Neuronal stem cell (in vitro differentiated cells): ENCODE measurements around the gene LDB2.

Source experiments
- DNase-seq: peaks from one replicate; pipeline ENCODE4 v3.0.0-alpha.2; 2013; ENCODE audit warnings: low spot score
- H2AFZ ChIP-seq: one replicate; pipeline ENCODE4 v1.6.1; 2013; ENCODE audit warnings: mild to moderate bottlenecking, low read length, inconsistent platforms
- H2AK5ac ChIP-seq: 2 replicates; pipeline ENCODE4 v1.6.1; 2013; ENCODE audit warnings: low read depth, mild to moderate bottlenecking, inconsistent platforms, low read length, moderate library complexity, mixed read lengths
- H2BK120ac ChIP-seq: 2 replicates; pipeline ENCODE4 v1.6.1; 2013; ENCODE audit warnings: low read depth, mild to moderate bottlenecking, inconsistent platforms, low read length, moderate library complexity, mixed read lengths
- H2BK12ac ChIP-seq: one replicate; pipeline ENCODE4 v1.6.1; 2013; ENCODE audit warnings: low read length, inconsistent platforms
- H2BK15ac ChIP-seq: 2 replicates; pipeline ENCODE4 v1.6.1; 2013; ENCODE audit warnings: mild to moderate bottlenecking, low read length, inconsistent platforms, mixed read lengths
- H2BK5ac ChIP-seq: one replicate; pipeline ENCODE4 v1.6.1; 2013; ENCODE audit warnings: inconsistent platforms, mild to moderate bottlenecking, low read length, moderate library complexity
- H3K14ac ChIP-seq: one replicate; pipeline ENCODE4 v1.6.1; 2013; ENCODE audit warnings: low read length, inconsistent platforms
- H3K18ac ChIP-seq: 2 replicates; pipeline ENCODE4 v1.6.1; 2013; ENCODE audit warnings: low read length, inconsistent platforms
- H3K23ac ChIP-seq: 2 replicates; pipeline ENCODE4 v1.6.1; 2013; ENCODE audit warnings: low read depth, mild to moderate bottlenecking, mixed read lengths, low read length, inconsistent platforms; ENCODE audit not compliant: poor library complexity
- H3K27ac ChIP-seq: replicated peaks from 3 replicates; pipeline ENCODE4 v1.5.1; 2013; ENCODE audit warnings: low read length, inconsistent platforms
- H3K27me3 ChIP-seq, 3 experiments: 2 replicates each; pipeline ENCODE4 v1.6.1; 2013; ENCODE audit warnings: low read length in 3 of 3, mild to moderate bottlenecking in 2 of 3, inconsistent platforms in 1 of 3, low read depth in 1 of 3, mixed read lengths in 1 of 3, moderate library complexity in 1 of 3; ENCODE audit not compliant: control insufficient read depth in 3 of 3, insufficient read depth in 3 of 3
- H3K36me3 ChIP-seq, 2 donors: replicated peaks in 1 of 2; 2 replicates each; pipeline ENCODE4 v1.6.1; 2013; ENCODE audit warnings: low read length in 2 of 2; ENCODE audit not compliant: control insufficient read depth in 2 of 2, insufficient read depth in 2 of 2
- H3K4ac ChIP-seq: 2 replicates; pipeline ENCODE4 v1.6.1; 2013; ENCODE audit warnings: inconsistent platforms, mild to moderate bottlenecking, low read length, moderate library complexity
- H3K4me1 ChIP-seq, 2 donors: 1 replicate in 1 of 2; 2 replicates in 1 of 2; pipeline ENCODE4 v1.6.1; 2013; ENCODE audit warnings: low read length in 2 of 2, low read depth in 1 of 2; ENCODE audit not compliant: control insufficient read depth in 2 of 2, insufficient read depth in 1 of 2
- H3K4me2 ChIP-seq: one replicate; pipeline ENCODE4 v1.6.1; 2013; ENCODE audit warnings: mild to moderate bottlenecking, low read length, inconsistent platforms; ENCODE audit not compliant: insufficient read depth, poor library complexity, severe bottlenecking
- H3K4me3 ChIP-seq, 2 donors: 2 replicates each; pipeline ENCODE4 v1.5.1; 2013; ENCODE audit warnings: low read length in 2 of 2, mild to moderate bottlenecking in 2 of 2, inconsistent platforms in 1 of 2, moderate library complexity in 1 of 2
- H3K79me1 ChIP-seq: one replicate; pipeline ENCODE4 v1.6.1; 2013; ENCODE audit warnings: low read depth, mild to moderate bottlenecking, inconsistent platforms, low read length, moderate library complexity
- H3K9ac ChIP-seq: one replicate; pipeline ENCODE4 v1.6.1; 2013; ENCODE audit warnings: mild to moderate bottlenecking, low read depth, low read length, inconsistent platforms; ENCODE audit not compliant: poor library complexity
- H3K9me3 ChIP-seq, 2 donors: replicated peaks in 1 of 2; 2 replicates each; pipeline versions ENCODE3 to v1.6.1; 2013; ENCODE audit warnings: low read length in 2 of 2, mild to moderate bottlenecking in 2 of 2, inconsistent platforms in 1 of 2, low read depth in 1 of 2, mixed read lengths in 1 of 2, moderate library complexity in 1 of 2; ENCODE audit not compliant: control insufficient read depth in 2 of 2, insufficient read depth in 1 of 2
- H4K8ac ChIP-seq: one replicate; pipeline ENCODE4 v1.6.1; 2013; ENCODE audit warnings: low read depth, mild to moderate bottlenecking, inconsistent platforms, low read length, moderate library complexity
- H4K91ac ChIP-seq: one replicate; pipeline ENCODE4 v1.6.1; 2013; ENCODE audit warnings: low read length, low read depth, mild to moderate bottlenecking, inconsistent platforms; ENCODE audit not compliant: poor library complexity
- WGBS, 2 donors: extraction: QIAGEN DNeasy Blood & Tissue Kit; methylation state at CpG; one replicate each; pipeline ENCODE4 v1.1.7; 2013; ENCODE audit warnings: missing lambda C conversion rate in 2 of 2, mixed read lengths in 1 of 2; ENCODE audit not compliant: insufficient read length in 2 of 2, insufficient replicate concordance in 1 of 2; ENCODE audit errors: extremely low coverage in 2 of 2; 5-methylcytosine and 5-hydroxymethylcytosine counted together

Gene LDB2

GRCh38 chr4:16503421-16504100, 394.9 kb downstream of the LDB2 start:
- no CpG with 5 or more reads among the region's 4 CpGs for WGBS, 2 donors
- H4K8ac ChIP-seq, result no peak overlapping the region
- no peak overlapping the region for H2BK15ac ChIP-seq
- no peak overlapping the region for H2AFZ ChIP-seq
- no peak overlapping the region for H3K4me2 ChIP-seq
- no peak overlapping the region for H3K23ac ChIP-seq
- H3K36me3 ChIP-seq, result no peaks in the 10 kb centered on the region
- H3K9me3 ChIP-seq, result peaks cover 0 to 1% of the 10 kb centered on the region in 2 donors
- no peak overlapping the region for H3K4ac ChIP-seq
- no peak overlapping the region for H3K9ac ChIP-seq
- peaks cover 0 to 3% of the 10 kb centered on the region in 2 donors for H3K4me1 ChIP-seq
- H2AK5ac ChIP-seq, result no peak overlapping the region
- no peak overlapping the region for H3K27ac ChIP-seq
- no peak overlapping the region for H2BK120ac ChIP-seq
- no peak for DNase-seq
- no peak overlapping the region for H2BK12ac ChIP-seq
- H3K18ac ChIP-seq, result no peak overlapping the region
- no peak overlapping the region for H4K91ac ChIP-seq
- no peaks in the 10 kb centered on the region for H3K27me3 ChIP-seq
- no peak overlapping the region for H3K4me3 ChIP-seq
- H3K79me1 ChIP-seq, result no peaks in the 10 kb centered on the region
- no peak overlapping the region for H2BK5ac ChIP-seq
- H3K14ac ChIP-seq, result no peak overlapping the region

GRCh38 chr4:16498978-16499377, 399.5 kb downstream of the LDB2 start:
- Histone ChIP-seq H2AFZ (no peak overlapping the region), H3K27ac (no peak overlapping the region), H4K91ac (no peak overlapping the region), H3K4me1 (peaks cover 0 to 4% of the 10 kb centered on the region in 2 donors), H2BK120ac (no peak overlapping the region), H3K4ac (no peak overlapping the region), H2AK5ac (no peak overlapping the region), H3K79me1 (no peaks in the 10 kb centered on the region), H3K9me3 (peaks cover 0 to 1% of the 10 kb centered on the region in 2 donors), H3K18ac (no peak overlapping the region), H3K23ac (no peak overlapping the region), H3K14ac (no peak overlapping the region), H2BK5ac (no peak overlapping the region), H4K8ac (no peak overlapping the region), H3K4me3 (no peak overlapping the region), H2BK15ac (no peak overlapping the region), H3K9ac (no peak overlapping the region), H3K27me3 (no peaks in the 10 kb centered on the region), H2BK12ac (no peak overlapping the region), H3K4me2 (no peak overlapping the region), H3K36me3 (no peaks in the 10 kb centered on the region)
- DNase-seq, result no peak

- H2BK12ac ChIP-seq, result no peak overlapping the region
- H3K9ac ChIP-seq, result no peak overlapping the region
- H3K23ac ChIP-seq, result no peak overlapping the region
- no peak overlapping the region for H2BK5ac ChIP-seq
- no peak overlapping the region for H2AFZ ChIP-seq
- no peak overlapping the region for H4K91ac ChIP-seq
- no peaks in the 10 kb centered on the region for H3K36me3 ChIP-seq
- H3K4me2 ChIP-seq, result no peak overlapping the region
- H3K4me3 ChIP-seq, result no peak overlapping the region
- no peaks in the 10 kb centered on the region for H3K27me3 ChIP-seq
- H3K14ac ChIP-seq, result no peak overlapping the region
- H4K8ac ChIP-seq, result no peak overlapping the region
- peaks cover 0 to 1% of the 10 kb centered on the region in 2 donors for H3K9me3 ChIP-seq
- H2BK15ac ChIP-seq, result no peak overlapping the region
- H3K4ac ChIP-seq, result no peak overlapping the region
- H2AK5ac ChIP-seq, result no peak overlapping the region
- H3K18ac ChIP-seq, result no peak overlapping the region
- WGBS, 2 donors, result no CpG with 5 or more reads among the region's 3 CpGs
- H3K4me1 ChIP-seq, result peaks cover 0 to 4% of the 10 kb centered on the region in 2 donors
- H3K27ac ChIP-seq, result no peak overlapping the region
- H3K79me1 ChIP-seq, result no peaks in the 10 kb centered on the region
- no peak overlapping the region for H2BK120ac ChIP-seq
- no peak for DNase-seq
Measured at GRCh38 chr4:16496501-16496900, 401.9 kb downstream of the LDB2 start.

DNA sequence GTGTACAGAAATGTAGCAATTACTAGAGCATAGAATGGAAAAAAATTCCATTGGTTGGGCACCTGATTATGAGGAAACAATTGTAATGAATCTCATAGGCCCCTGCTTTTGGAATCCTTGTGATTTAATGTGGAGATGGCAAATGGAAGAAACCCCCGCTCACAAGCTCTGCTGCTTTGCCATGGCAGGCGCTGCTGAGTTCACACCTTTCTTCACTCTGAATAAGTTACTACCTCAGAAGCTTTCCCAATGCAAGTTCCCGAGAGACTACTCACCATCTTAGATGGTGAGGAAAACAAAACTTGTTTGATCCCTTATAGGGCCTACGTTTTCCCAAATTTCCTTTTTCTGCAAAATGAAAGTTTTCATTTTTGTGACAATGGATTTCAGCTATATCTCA, 405.6 kb downstream of the LDB2 start:
- no peak overlapping the region for H2AK5ac ChIP-seq
- H3K14ac ChIP-seq, result no peak overlapping the region
- DNase-seq, result no peak
- H2AFZ ChIP-seq, result no peak overlapping the region
- no peak overlapping the region for H3K4me3 ChIP-seq
- H2BK5ac ChIP-seq, result no peak overlapping the region
- H2BK15ac ChIP-seq, result no peak overlapping the region
- H2BK120ac ChIP-seq, result no peak overlapping the region
- H2BK12ac ChIP-seq, result no peak overlapping the region
- no peak overlapping the region for H3K27ac ChIP-seq
- no peak overlapping the region for H3K18ac ChIP-seq
- no peak overlapping the region for H4K91ac ChIP-seq
- no peak overlapping the region for H3K4ac ChIP-seq
- no CpG with 5 or more reads among the region's 4 CpGs for WGBS, 2 donors
- H3K79me1 ChIP-seq, result no peaks in the 10 kb centered on the region
- no peak overlapping the region for H4K8ac ChIP-seq
- H3K23ac ChIP-seq, result no peak overlapping the region
- H3K4me1 ChIP-seq, result peaks cover 0 to 4% of the 10 kb centered on the region in 2 donors
- H3K27me3 ChIP-seq, result no peaks in the 10 kb centered on the region
- no peaks in the 10 kb centered on the region for H3K36me3 ChIP-seq
- no peak overlapping the region for H3K9ac ChIP-seq
- H3K9me3 ChIP-seq, result peaks cover 0 to 2% of the 10 kb centered on the region in 2 donors
- H3K4me2 ChIP-seq, result no peak overlapping the region
